Testis (tissue), 3 donors: Measurements from ENCODE around the gene MMP8. TPM values are rescaled to one million over a fixed set of nuclear protein-coding genes. Genes with fewer than 3 reads are reported as not detected.

Experiments
- DNase-seq: peaks from one replicate; pipeline ENCODE4 v3.0.0-alpha.2; 2019
- H3K27ac ChIP-seq, 2 donors: fragments of 200-600 bp; sonication (generic); one replicate each; pipeline ENCODE4 v1.5.1; 2019
- H3K27me3 ChIP-seq: fragments of 200-600 bp; sonication (generic); one replicate; pipeline ENCODE4 v1.5.1; 2019
- H3K36me3 ChIP-seq: fragments of 200-600 bp; sonication (generic); one replicate; pipeline ENCODE4 v1.5.1; 2017; ENCODE audit warnings: low read depth; ENCODE audit errors: missing control alignments
- H3K4me1 ChIP-seq: fragments of 200-600 bp; sonication (generic); one replicate; pipeline ENCODE4 v1.5.1; 2019
- H3K4me3 ChIP-seq, 2 donors: fragments of 200-600 bp; sonication (generic); one replicate each; pipeline ENCODE4 v1.5.1; 2017 to 2019
- H3K9me3 ChIP-seq: fragments of 200-600 bp; sonication (generic); one replicate; pipeline ENCODE4 v1.5.1; 2017
- POLR2A ChIP-seq: fragments of 450-650 bp; IDR thresholded peaks from one replicate; pipeline ENCODE4 v1.6.1; 2017; ENCODE audit warnings: antibody characterized with exemption, mild to moderate bottlenecking, moderate library complexity
- WGBS, 2 donors: methylation state at CpG; one replicate each; pipeline ENCODE4 v1.1.5; 2018; 5-methylcytosine and 5-hydroxymethylcytosine counted together
- intact Hi-C: fragments of 100-400 bp; cut with DNase I; formaldehyde crosslinking; loops from one replicate; pipeline ENCODE4 v1.15.1; 2023; ENCODE audit warnings: low total_unique reads
- polyA plus RNA-seq: library from polyadenylated mRNA; stranded (reverse); fragments of 350-450 nt; fragmentation: Illumina TruSeq; extraction: RNeasy Lipid Tissue Mini Kit (QIAGEN cat#74804); gene quantifications from one replicate; pipeline ENCODE4 v1.2.3, GENCODE V29; 2014; ENCODE audit warnings: low read depth, low replicate concordance; ENCODE audit not compliant: insufficient read depth
- total RNA-seq, 2 donors: library from RNA; depleted of rRNA; stranded (reverse); fragments of >200 nt; gene quantifications; one replicate each; pipeline ENCODE4 v1.2.3, GENCODE V29; 2016
- TF ChIP-seq, protein P1 (sequence below), 3 experiments: fragments of 450-650 bp in 2 of 3; fragments of 200-600 bp in 1 of 3; sonication (generic) in 1 of 3; IDR thresholded peaks; one replicate each; pipeline ENCODE4 v1.5.1; 2016 to 2019; ENCODE audit warnings: antibody characterized with exemption in 3 of 3, mild to moderate bottlenecking in 2 of 3, moderate library complexity in 1 of 3

The MMP8 gene
- total and polyA plus RNA-seq, 3 donors from 2014 or later: 0.25 to 2.0 (median 0.25) TPM

DNA sequence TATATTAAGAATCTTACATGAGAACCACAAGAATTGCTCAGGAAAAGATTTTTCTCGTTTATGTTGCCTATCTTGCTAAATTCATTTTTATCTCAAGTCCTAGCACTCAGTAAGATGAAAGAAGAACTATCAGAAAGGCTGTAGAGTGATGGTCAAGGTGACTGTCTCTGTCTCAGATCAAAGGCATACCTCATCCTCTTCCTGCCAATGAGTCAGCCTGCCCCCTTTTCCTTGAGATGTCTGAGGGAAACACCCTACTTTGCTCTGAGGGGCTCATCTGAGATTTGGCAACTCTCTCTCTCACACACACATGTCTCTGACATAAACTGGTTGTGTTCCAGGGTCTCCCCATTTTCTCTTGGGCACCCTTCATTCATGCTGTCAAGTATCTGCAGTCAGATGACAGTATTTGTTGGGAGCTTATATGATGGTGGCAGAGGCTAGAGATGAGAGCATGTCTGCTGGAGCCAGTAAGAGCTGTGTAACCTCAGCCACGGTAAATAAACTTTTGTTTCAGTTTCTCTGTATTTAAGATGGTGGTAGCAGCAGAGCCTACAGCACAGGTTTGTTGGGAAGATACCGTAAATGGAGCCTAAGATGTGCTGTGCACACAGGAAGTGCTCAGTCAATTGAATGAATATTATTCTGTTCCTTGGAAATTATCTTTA lies 20.8 kb downstream of the MMP8 start:
- intact Hi-C loops: no loop called here
- Histone ChIP-seq H3K9me3 (no peaks in the 10 kb centered on the region), H3K27me3 (no peaks in the 10 kb centered on the region), H3K4me3 (no peak overlapping the region), H3K36me3 (no peaks in the 10 kb centered on the region), H3K4me1 (no peaks in the 10 kb centered on the region), H3K27ac (no peak overlapping the region)
- TF ChIP-seq, protein P1, sequence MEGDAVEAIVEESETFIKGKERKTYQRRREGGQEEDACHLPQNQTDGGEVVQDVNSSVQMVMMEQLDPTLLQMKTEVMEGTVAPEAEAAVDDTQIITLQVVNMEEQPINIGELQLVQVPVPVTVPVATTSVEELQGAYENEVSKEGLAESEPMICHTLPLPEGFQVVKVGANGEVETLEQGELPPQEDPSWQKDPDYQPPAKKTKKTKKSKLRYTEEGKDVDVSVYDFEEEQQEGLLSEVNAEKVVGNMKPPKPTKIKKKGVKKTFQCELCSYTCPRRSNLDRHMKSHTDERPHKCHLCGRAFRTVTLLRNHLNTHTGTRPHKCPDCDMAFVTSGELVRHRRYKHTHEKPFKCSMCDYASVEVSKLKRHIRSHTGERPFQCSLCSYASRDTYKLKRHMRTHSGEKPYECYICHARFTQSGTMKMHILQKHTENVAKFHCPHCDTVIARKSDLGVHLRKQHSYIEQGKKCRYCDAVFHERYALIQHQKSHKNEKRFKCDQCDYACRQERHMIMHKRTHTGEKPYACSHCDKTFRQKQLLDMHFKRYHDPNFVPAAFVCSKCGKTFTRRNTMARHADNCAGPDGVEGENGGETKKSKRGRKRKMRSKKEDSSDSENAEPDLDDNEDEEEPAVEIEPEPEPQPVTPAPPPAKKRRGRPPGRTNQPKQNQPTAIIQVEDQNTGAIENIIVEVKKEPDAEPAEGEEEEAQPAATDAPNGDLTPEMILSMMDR (IDR thresholded peaks at IDR 0.05): no peak
- no peak for TF ChIP-seq POLR2A
- 70 to 83% methylated on average over 3 of the region's 3 CpGs for WGBS, 2 donors
- no peak for DNase-seq

DNA sequence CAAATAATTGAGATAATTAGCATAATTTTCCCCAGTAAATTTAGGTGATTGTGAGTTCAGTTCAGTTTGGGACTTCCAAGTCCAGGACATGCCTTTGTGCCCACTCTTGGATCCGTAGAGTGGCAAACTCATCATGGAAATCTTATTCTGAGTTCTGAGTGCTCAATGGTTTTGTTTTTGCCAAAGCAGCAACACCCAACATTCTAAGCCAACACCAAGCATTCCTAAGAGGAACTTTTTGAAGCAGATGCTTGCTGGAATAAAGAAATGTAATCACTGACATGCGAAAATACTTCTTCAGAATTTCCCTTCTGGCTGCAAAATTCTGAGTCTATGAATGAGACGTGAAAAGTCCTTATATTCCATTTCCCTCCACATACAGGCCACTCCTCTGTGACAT lies 29.6 kb downstream of the MMP8 start:
- intact Hi-C loops: no loop called here
- WGBS, 2 donors: 85 to 97% methylated on average over 3 of the region's 3 CpGs

GRCh38 chr11:102685754-102686153 lies 39.0 kb downstream of the MMP8 start:
- DNase-seq: no peak
- Histone ChIP-seq H3K9me3 (no peaks in the 10 kb centered on the region), H3K27ac (no peak overlapping the region), H3K4me3 (no peak overlapping the region), H3K27me3 (no peaks in the 10 kb centered on the region), H3K36me3 (no peaks in the 10 kb centered on the region), H3K4me1 (no peaks in the 10 kb centered on the region)
- intact Hi-C loops: no loop called here
- no peak for TF ChIP-seq POLR2A
- TF ChIP-seq, protein P1 (IDR thresholded peaks at IDR 0.05): no peak
- 92 to 99% methylated on average over 2 of the region's 2 CpGs for WGBS, 2 donors

More for the DNA sequence above, 29.6 kb downstream of the MMP8 start:
- Histone ChIP-seq H3K27me3 (no peaks in the 10 kb centered on the region), H3K36me3 (no peaks in the 10 kb centered on the region), H3K9me3 (no peaks in the 10 kb centered on the region), H3K4me1 (no peaks in the 10 kb centered on the region), H3K4me3 (no peak overlapping the region), H3K27ac (no peak overlapping the region)
- no peak for DNase-seq
- no peak for TF ChIP-seq POLR2A
- TF ChIP-seq, protein P1 (IDR thresholded peaks at IDR 0.05): no peak

DNA sequence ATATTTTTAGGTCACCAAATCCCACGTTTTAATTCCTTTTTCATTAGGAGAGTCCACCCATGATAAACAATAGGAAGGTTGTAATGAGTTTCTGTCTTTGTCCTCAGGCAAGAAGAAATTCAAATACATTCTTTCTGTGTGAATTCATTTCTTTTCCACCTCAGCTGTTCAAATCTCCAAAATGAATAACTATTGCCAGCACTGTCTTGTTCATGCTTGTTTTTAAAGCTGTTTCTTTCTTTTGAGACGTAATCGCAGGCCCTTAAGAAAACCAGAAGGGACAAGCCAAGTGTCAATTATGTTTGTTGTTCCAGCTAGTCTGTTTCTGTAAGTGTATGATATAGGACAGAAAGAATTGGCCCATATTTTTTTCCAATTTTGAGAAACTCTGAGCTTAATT lies 39.4 kb downstream of the MMP8 start:
- Histone ChIP-seq H3K36me3 (no peaks in the 10 kb centered on the region), H3K27ac (no peak overlapping the region), H3K4me3 (no peak overlapping the region), H3K4me1 (no peaks in the 10 kb centered on the region), H3K9me3 (no peaks in the 10 kb centered on the region), H3K27me3 (no peaks in the 10 kb centered on the region)
- TF ChIP-seq POLR2A: no peak
- TF ChIP-seq, protein P1 (IDR thresholded peaks at IDR 0.05): no peak
- no peak for DNase-seq
- 71 to 79% methylated on average over 3 of the region's 3 CpGs for WGBS, 2 donors
- intact Hi-C loops: no loop called here

DNA sequence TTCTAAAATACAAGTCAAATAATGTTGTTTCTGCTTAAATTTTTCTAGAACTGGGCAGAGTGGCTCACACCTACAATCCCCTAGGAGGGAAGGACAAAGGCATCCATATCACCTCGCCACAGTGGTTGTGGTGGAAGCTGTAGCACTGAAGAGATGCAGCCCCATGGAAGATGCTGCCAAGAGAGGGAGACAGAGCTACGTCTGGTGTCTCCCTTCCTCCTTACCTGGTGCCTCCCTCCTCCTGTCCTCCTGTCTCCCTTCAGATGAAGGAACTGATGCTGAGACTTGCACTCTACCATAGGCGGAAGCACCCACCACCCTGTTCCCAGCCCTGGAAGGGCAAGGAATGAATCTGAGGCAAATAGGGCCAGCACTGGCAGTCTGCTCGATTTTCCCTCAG lies 41.5 kb downstream of the MMP8 start:
- H3K27me3 ChIP-seq: no peaks in the 10 kb centered on the region
- DNase-seq: no peak
- no peak overlapping the region for H3K27ac ChIP-seq
- H3K9me3 ChIP-seq: no peaks in the 10 kb centered on the region
- H3K36me3 ChIP-seq: no peaks in the 10 kb centered on the region
- no peaks in the 10 kb centered on the region for H3K4me1 ChIP-seq
- 72 to 82% methylated on average over 3 to 4 of the region's 4 CpGs for WGBS, 2 donors
- TF ChIP-seq, protein P1 (IDR thresholded peaks at IDR 0.05): no peak
- TF ChIP-seq POLR2A: no peak
- intact Hi-C loops: no loop called here
- H3K4me3 ChIP-seq: no peak overlapping the region
